Endothelial cell of umbilical vein (primary cell): ENCODE results near the gene RBM5.

ENCODE experiments used
- EZH2 ChIP-seq: IDR thresholded peaks from 2 replicates; pipeline ENCODE4 v1.6.1; 2012; ENCODE audit warnings: borderline replicate concordance, low read depth, mild to moderate bottlenecking, moderate library complexity, low read length, inconsistent platforms; ENCODE audit not compliant: severe bottlenecking
- POLR2A ChIP-seq: IDR thresholded peaks from 2 replicates; pipeline ENCODE4 v1.6.1; 2012; ENCODE audit warnings: low read depth, mild to moderate bottlenecking, control low read depth, low read length
- POLR2AphosphoS5 ChIP-seq: IDR thresholded peaks from 2 replicates; pipeline ENCODE4 v1.6.1; 2012; ENCODE audit warnings: low read depth, mild to moderate bottlenecking, control low read depth, low read length, moderate library complexity; ENCODE audit not compliant: insufficient read depth
- TF ChIP-seq, protein P1 (sequence below), 2 donors: IDR thresholded peaks; 1 replicate in 1 of 2; 2 replicates in 1 of 2; pipeline ENCODE4 v1.5.1; 2011; ENCODE audit warnings: low read length in 2 of 2, mild to moderate bottlenecking in 2 of 2, moderate library complexity in 2 of 2, control low read depth in 1 of 2, inconsistent platforms in 1 of 2, low read depth in 1 of 2; ENCODE audit not compliant: insufficient read depth in 1 of 2; ENCODE audit errors: extremely low read depth in 1 of 2

DNA sequence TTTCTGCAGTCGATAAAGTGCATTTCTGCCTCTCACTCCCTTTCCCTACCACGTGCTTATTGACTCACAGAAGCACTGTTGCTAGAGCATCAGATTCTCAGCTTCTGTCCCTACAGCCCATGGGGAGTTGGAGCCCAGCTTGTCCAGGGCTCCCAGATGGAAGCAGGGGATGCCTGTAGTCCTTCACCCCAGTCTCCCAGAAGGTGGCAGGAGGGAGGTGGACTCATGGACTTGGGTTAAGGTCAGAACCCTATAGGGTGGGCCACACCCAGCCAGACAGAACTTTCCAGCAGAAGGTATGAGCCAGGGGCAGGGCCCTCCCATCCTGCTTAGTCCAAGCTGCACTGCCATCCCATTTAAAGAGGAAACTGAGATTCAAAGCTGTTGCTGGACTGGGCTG lies 33.4 kb downstream of the RBM5 start:
- TF ChIP-seq, protein P1, sequence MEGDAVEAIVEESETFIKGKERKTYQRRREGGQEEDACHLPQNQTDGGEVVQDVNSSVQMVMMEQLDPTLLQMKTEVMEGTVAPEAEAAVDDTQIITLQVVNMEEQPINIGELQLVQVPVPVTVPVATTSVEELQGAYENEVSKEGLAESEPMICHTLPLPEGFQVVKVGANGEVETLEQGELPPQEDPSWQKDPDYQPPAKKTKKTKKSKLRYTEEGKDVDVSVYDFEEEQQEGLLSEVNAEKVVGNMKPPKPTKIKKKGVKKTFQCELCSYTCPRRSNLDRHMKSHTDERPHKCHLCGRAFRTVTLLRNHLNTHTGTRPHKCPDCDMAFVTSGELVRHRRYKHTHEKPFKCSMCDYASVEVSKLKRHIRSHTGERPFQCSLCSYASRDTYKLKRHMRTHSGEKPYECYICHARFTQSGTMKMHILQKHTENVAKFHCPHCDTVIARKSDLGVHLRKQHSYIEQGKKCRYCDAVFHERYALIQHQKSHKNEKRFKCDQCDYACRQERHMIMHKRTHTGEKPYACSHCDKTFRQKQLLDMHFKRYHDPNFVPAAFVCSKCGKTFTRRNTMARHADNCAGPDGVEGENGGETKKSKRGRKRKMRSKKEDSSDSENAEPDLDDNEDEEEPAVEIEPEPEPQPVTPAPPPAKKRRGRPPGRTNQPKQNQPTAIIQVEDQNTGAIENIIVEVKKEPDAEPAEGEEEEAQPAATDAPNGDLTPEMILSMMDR (IDR thresholded peaks at IDR 0.05; ENCODE audit: extremely low read depth in 1 of 2, insufficient read depth in 1 of 2, low read depth in 1 of 2, low read length in 2 of 2): no peak
- TF ChIP-seq POLR2A: no peak
- no peak for TF ChIP-seq EZH2
- TF ChIP-seq POLR2AphosphoS5: no peak
